HG03025 (cell line): ENCODE results near the gene HS3ST1.
A peak's percentile ranks its signal among the peaks of the same experiment; 100 is the strongest.

Experiments used
- ATAC-seq: cut with Tn5 transposase; IDR thresholded peaks from one replicate; pipeline ENCODE4 v1.9.1; 2021; ENCODE audit warnings: mild to moderate bottlenecking, moderate library complexity; ENCODE audit not compliant: unreplicated experiment, low FRiP score

HS3ST1 gene

GRCh38 chr4:11436084-11436483 lies 7.4 kb upstream of the HS3ST1 start:
- peak; percentile 65 for ATAC-seq

DNA sequence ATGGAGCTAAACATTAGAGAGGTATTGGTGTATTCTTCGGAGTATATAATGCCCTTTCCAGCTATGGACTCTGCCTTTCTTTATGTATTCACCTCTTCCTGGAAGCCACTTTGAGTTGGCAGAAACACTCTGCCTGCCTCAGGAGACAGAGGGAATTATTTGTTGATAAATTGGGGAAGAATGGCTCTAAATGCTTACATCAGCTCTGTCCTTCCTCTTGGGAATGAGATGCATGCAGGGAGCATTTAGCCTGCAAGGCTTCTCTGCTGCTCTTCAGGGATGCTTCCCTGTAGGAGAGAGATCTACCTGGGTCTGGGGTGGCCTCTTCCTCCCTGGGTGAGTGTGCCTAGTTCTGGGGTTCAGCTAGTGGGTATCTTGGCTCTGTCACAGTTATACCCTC lies 6.9 kb upstream of the HS3ST1 start:
- ATAC-seq: no peak

GRCh38 chr4:11431111-11431510 lies 2.4 kb upstream of the HS3ST1 start:
- no peak for ATAC-seq

- no peak for ATAC-seq
Observed at GRCh38 chr4:11430536-11430935, 1.8 kb upstream of the HS3ST1 start.

DNA sequence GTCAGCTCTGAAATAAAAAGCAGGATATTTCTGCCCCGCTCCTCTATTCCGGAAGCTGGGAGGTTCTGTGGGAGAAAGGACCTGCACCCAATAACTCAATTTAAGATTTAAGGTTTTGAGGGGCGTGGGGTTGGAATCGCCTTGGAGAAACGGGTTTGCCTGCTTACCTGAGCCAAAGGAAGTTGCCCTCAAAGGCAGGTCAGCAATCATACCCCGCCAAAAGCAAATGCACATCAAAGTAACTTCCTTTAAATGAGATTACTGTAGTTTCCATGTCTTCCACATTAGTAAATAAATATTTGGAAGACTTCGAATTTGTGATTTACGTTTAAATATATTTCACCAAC lies 978 bp upstream of the HS3ST1 start:
- ATAC-seq: no peak

GRCh38 chr4:11428899-11429698 lies 405 bp upstream of the HS3ST1 start:
- peak; percentile 71 for ATAC-seq

DNA sequence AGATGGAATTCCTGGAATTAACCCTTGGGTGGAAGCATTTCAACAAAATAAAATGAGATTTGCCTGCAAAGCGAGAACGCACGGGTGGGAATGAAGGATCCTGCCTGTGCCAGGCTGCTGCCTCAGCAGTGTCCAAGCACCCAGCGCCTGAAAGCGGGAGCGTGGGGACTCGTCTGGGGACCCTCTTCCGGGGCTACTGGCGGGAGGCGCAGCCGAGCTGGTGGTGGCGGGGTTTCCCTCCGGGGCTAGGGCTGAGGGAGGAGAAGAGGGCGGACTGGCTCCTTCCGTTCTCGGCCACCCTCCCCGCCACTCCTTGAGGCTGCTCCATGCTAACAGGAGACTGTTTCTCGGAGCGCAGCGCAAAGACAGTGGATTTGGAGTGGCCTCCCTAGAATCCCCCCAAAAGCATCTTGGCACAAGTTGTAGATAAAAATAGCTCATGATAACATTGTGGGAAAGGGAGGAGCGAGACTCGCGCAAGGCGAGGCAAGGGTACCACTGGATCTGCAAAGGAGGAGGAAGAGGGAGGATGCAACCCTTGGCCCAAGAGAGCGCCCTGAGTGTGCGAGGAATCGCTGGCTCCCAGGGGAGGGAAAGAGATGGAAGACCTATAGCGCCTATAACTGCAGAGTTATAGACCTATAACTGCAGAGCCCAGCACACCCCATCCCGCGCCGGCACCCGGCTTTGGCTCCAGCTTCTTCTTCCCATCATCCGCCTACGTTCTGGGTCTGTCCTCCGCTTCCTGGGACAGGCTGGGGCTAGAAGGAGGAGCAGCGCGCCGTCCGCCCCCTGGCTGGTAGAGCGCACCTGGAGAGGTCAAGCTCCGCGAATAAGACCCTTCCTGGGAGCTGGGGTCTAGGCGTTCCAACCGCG lies 1.3 kb downstream of the HS3ST1 start:
- ATAC-seq: no peak

DNA sequence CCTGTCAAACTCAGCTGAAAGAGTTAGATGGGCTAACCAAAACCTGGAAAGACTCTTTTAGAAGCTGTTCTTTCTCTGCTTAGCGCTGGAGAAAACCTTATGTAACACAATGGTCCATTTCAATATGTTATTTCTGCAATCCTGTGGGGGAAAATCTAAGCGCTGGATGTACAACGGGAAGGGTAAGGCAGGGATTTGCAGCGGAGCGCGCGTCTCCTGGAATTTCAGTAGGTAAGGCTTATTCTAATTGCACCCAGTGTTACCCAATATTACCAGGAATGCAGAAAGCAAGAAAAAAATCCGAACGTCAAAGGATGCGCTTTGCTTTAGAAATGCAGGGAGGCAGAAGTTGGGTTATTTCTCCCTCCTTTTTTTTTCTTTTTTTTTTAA lies 2.0 kb downstream of the HS3ST1 start:
- ATAC-seq: no peak

- no peak for ATAC-seq
Observed at GRCh38 chr4:11426003-11426402, 2.7 kb downstream of the HS3ST1 start.

DNA sequence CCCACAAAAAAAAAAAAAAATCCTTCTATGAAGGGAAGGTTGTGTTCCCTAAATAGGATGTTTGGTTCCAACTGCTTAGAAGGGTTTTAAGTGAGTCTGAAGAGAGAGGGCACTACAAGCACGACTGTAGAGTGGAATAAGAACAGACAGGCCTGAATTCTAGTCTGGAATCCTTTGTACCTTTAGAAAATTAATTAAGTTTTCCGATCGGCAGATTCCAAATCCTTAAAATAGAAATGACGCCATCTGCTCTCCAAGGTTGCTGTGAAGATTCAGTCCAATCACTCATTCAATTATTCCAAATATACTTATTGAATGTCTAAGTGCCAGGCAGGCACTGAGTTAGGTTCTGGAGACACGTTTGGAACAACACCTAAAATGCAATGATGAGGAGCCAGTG lies 3.8 kb downstream of the HS3ST1 start:
- ATAC-seq: no peak

GRCh38 chr4:11424000-11424399 lies 4.7 kb downstream of the HS3ST1 start:
- no peak for ATAC-seq

GRCh38 chr4:11423465-11423864 lies 5.2 kb downstream of the HS3ST1 start:
- no peak for ATAC-seq

DNA sequence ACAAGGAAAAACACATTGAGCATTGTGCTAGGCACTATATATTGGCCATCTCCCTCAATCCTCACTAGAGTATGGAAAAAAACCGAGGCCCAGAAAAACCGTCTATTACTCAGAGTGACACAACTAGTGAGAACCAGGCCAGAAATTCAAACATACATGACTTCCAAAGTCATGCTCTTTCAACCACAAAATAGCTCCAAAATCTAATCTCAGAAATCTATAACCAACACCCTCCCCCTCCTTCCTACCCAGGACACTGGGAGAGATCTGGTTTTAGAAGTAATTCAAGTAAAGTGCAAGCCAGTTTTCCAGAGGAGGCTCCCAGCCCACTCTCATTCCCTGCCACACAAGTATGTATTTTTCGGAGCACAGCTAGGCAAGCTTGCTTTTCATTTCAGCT lies 7.6 kb downstream of the HS3ST1 start:
- no peak for ATAC-seq

- ATAC-seq: no peak
Observed at GRCh38 chr4:11420327-11420726, 8.4 kb downstream of the HS3ST1 start.

DNA sequence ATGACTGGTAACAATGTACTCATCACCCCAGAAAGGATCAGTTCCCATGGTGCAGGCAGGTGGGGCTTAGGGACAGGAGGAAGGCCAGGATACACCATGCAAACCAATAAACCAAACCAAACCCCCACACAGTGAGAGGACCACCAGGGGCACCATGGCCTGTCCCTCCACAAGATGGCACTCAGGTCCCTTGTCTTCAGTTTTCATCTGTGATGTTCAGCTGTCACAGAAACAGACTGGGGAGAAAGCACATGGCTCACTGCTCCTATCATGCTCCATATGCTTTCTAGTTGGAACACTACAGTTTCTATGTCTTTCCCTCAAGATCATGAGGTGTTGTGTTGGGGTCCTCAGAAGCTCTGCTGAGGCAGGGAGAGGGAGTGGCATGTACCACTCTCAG lies 10.1 kb downstream of the HS3ST1 start:
- no peak for ATAC-seq

- no peak for ATAC-seq
Observed at GRCh38 chr4:11416767-11417113, 12.0 kb downstream of the HS3ST1 start.

DNA sequence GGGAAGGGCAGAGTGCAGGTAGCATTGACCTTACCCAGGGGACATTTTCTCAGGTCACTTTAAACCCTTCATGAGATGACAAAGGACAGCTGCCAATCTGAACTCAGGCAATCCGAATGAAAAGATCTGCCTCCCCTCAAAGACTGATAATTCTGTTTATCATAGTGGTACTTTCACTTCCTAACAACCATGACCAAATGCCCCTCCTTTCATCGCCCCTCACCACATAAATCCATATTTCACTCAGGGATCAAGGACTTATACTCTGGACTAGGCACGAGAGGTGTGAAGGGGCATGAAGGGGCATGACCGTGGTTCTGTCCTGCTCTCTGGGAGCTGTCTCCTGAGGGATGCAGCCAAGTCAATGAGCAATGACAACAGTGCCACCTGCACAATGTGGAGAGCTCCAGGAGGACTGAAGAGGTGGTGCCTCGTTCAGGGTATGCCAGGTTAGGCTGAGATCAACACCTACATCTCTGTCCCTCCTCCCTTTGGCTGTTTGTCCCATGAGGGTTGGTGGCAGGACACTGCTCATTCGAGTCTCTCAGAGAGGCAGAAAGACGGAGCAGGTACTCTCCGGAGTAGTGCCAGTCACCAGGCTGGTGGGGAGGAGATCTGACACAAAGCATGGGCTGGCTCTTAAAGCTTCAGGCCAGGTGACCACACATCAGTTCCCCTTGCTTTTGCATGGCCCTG lies 12.5 kb downstream of the HS3ST1 start:
- peak; percentile 16 for ATAC-seq

DNA sequence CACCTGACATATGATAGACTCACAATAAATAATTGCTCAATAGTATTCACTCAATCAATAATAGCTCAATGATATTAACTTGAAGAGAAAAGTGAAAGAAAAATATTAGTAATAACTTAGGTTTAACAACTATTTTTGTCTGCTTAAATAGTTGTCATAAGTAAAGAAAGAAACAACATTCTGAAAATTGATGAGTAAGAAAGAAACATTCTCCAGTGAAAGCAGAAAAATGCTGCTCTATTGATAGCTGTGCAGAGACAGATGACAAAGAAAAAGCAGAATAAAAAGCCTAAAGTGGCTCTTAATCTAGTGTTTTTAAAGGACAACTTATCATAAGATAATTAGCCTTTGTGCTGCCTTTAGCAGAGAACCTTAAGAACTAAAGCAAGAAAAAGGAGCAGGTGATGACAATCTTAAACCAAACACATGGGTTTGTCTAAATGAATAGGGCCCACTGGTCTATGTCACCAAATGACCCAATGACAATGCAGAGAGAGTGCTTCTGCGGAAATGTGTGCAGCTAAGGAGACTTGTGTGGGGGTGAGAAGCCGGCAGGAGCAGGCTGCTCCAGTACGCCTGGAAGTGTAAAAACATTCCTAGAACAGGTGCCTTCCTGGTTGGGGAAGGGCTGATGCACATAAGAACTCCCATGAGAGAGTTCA lies 13.2 kb downstream of the HS3ST1 start:
- ATAC-seq: peak; percentile 69

DNA sequence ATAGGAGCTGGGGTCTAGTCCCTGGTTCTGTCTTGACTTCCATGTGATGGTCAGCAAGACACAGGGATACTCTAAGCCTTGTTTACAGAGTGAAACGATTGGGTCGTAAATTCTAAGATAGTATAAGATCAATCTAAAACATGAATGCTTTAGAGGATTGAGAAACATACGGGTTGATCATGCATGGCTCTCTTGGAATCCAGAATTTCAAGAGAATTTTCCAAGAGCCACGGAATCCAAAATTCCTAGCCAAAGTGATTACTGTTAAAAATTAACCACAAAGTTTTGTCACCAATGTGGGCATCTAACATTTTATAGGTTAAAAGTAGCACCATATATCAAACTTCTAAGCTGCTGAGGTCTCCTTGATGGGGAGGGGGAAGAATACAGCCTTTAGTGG lies 16.5 kb downstream of the HS3ST1 start:
- ATAC-seq: no peak

GRCh38 chr4:11409632-11410031 lies 19.1 kb downstream of the HS3ST1 start:
- no peak for ATAC-seq
